NCI-H2107 (cell line): ENCODE measurements around the gene LDB3.

Source experiments
- DNase-seq: peaks from one replicate; lab custom pipeline; 2025; lab: John Stamatoyannopoulos, UW

Gene LDB3

GRCh38 chr10:86664341-86665217, 3.7 kb upstream of the LDB3 start:
- no peak for DNase-seq

- no peak for DNase-seq
Measured at GRCh38 chr10:86665218-86665607, 3.1 kb upstream of the LDB3 start.

GRCh38 chr10:86665868-86666267, 2.4 kb upstream of the LDB3 start:
- no peak for DNase-seq

- DNase-seq = no peak
Measured at GRCh38 chr10:86666538-86666937, 1.8 kb upstream of the LDB3 start.

GRCh38 chr10:86667421-86668181, 710 bp upstream of the LDB3 start:
- no peak for DNase-seq

GRCh38 chr10:86670290-86670811, 2.0 kb downstream of the LDB3 start:
- DNase-seq = no peak

GRCh38 chr10:86670876-86671275, 2.6 kb downstream of the LDB3 start:
- DNase-seq = no peak

- DNase-seq = no peak
Measured at GRCh38 chr10:86671419-86671818, 3.1 kb downstream of the LDB3 start.

- DNase-seq = no peak
Measured at GRCh38 chr10:86671985-86672710, 3.8 kb downstream of the LDB3 start.

GRCh38 chr10:86673216-86673826, 5.0 kb downstream of the LDB3 start:
- no peak for DNase-seq

- DNase-seq = no peak
Measured at GRCh38 chr10:86673827-86674581, 5.7 kb downstream of the LDB3 start.

GRCh38 chr10:86674912-86675311, 6.6 kb downstream of the LDB3 start:
- no peak for DNase-seq

GRCh38 chr10:86677374-86677773, 9.1 kb downstream of the LDB3 start:
- DNase-seq = no peak

- DNase-seq = no peak
Measured at GRCh38 chr10:86678999-86679792, 10.9 kb downstream of the LDB3 start.

GRCh38 chr10:86681047-86681446, 12.7 kb downstream of the LDB3 start:
- no peak for DNase-seq

- no peak for DNase-seq
Measured at GRCh38 chr10:86681722-86682386, 13.5 kb downstream of the LDB3 start.

- DNase-seq = no peak
Measured at GRCh38 chr10:86682675-86683074, 14.4 kb downstream of the LDB3 start.

- DNase-seq = no peak
Measured at GRCh38 chr10:86684331-86685097, 16.2 kb downstream of the LDB3 start.

GRCh38 chr10:86685416-86685815, 17.1 kb downstream of the LDB3 start:
- no peak for DNase-seq
